Hepatocyte (in vitro differentiated cells): Measurements from ENCODE around the gene KPNA5.

Experiments
- EZH2 ChIP-seq: fragments of 200-600 bp; sonication (generic); IDR thresholded peaks from 2 replicates; pipeline ENCODE4 v1.6.1; 2016; ENCODE audit warnings: antibody characterized with exemption, mild to moderate bottlenecking, borderline replicate concordance
- EZH2phosphoT487 ChIP-seq: fragments of 200-600 bp; sonication (generic); IDR thresholded peaks from one replicate; pipeline ENCODE4 v1.6.1; 2018; ENCODE audit warnings: antibody characterized with exemption, mild to moderate bottlenecking, low read depth, moderate library complexity; ENCODE audit not compliant: unreplicated experiment, severe bottlenecking
- TF ChIP-seq, protein P1 (sequence below): fragments of 200-600 bp; sonication (generic); IDR thresholded peaks from 2 replicates; pipeline ENCODE4 v1.5.1; 2016; ENCODE audit warnings: antibody characterized with exemption, mild to moderate bottlenecking; ENCODE audit not compliant: poor library complexity

DNA sequence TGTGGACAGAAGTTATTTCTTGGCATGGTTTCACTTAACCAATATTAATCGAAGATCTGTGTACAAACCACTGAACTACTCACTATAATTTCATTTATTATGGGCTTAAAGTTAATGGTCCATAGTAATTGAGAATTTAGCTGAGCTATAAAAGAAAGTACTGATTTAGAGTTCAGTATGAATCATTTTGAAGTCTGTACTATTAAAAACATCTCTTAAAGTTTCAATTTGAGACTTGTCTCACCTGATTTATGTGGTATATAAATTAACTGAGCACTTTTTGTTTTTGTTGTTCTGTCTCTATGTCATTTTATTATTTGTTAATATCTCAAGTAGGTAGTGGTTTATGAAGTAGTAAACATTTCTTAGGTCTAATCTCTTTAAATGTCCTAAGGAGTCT, 24.9 kb downstream of the KPNA5 start:
- TF ChIP-seq EZH2 (no peak), EZH2phosphoT487 (no peak)
- TF ChIP-seq, protein P1, sequence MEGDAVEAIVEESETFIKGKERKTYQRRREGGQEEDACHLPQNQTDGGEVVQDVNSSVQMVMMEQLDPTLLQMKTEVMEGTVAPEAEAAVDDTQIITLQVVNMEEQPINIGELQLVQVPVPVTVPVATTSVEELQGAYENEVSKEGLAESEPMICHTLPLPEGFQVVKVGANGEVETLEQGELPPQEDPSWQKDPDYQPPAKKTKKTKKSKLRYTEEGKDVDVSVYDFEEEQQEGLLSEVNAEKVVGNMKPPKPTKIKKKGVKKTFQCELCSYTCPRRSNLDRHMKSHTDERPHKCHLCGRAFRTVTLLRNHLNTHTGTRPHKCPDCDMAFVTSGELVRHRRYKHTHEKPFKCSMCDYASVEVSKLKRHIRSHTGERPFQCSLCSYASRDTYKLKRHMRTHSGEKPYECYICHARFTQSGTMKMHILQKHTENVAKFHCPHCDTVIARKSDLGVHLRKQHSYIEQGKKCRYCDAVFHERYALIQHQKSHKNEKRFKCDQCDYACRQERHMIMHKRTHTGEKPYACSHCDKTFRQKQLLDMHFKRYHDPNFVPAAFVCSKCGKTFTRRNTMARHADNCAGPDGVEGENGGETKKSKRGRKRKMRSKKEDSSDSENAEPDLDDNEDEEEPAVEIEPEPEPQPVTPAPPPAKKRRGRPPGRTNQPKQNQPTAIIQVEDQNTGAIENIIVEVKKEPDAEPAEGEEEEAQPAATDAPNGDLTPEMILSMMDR, result no peak
